WTC11 (cell line): Measurements from ENCODE around the gene CSNK1E. TPM values are rescaled to one million over a fixed set of nuclear protein-coding genes. Genes with fewer than 3 reads are reported as not detected.

ENCODE experiments used
- ATAC-seq: fragments of 200-7000 bp; cut with Tn5 transposase; 2 replicates; pipeline ENCODE4 v1.10.0; 2021; ENCODE audit warnings: mild to moderate bottlenecking, moderate library complexity
- CTCF ChIA-PET: fragments of 300-600 bp; sonication (Branson Sonifier 250); formaldehyde crosslinking; loops from one replicate; lab custom pipeline; 2021; ENCODE audit warnings: antibody characterized with exemption; lab: Charles Lee
- POLR2A ChIA-PET: fragments of 350-600 bp; sonication (Branson Sonifier 250); formaldehyde crosslinking; loops from one replicate; lab custom pipeline; 2021; ENCODE audit warnings: antibody characterized with exemption; lab: Charles Lee
- DNase-seq: peaks from one replicate; pipeline ENCODE4 v3.0.0; 2021; ENCODE audit warnings: low spot score
- H3K27ac Mint-ChIP-seq: 2 replicates; pipeline ENCODE4 v1.8.0; 2021; ENCODE audit warnings: mixed read lengths
- H3K27me3 Mint-ChIP-seq: 2 replicates; pipeline ENCODE4 v1.8.0; 2021; ENCODE audit warnings: low read depth, mild to moderate bottlenecking, moderate library complexity, mixed read lengths
- H3K36me3 Mint-ChIP-seq: 2 replicates; pipeline ENCODE4 v1.8.0; 2021; ENCODE audit warnings: mixed read lengths
- H3K4me1 Mint-ChIP-seq: 2 replicates; pipeline ENCODE4 v1.8.0; 2022; ENCODE audit warnings: mixed read lengths
- H3K4me3 Mint-ChIP-seq: 2 replicates; pipeline ENCODE4 v1.8.0; 2021; ENCODE audit warnings: mild to moderate bottlenecking, moderate library complexity, mixed read lengths
- H3K9me3 Mint-ChIP-seq: 2 replicates; pipeline ENCODE4 v1.8.0; 2021; ENCODE audit warnings: mixed read lengths
- CREB1 ChIP-seq: sonication (generic); formaldehyde crosslinking; IDR thresholded peaks from 2 replicates; pipeline ENCODE4 v1.8.0; 2023; ENCODE audit warnings: mild to moderate bottlenecking, missing genetic modification reagents
- E2F4 ChIP-seq: sonication (generic); formaldehyde crosslinking; IDR thresholded peaks from 2 replicates; pipeline ENCODE4 v1.8.1; 2022; ENCODE audit warnings: low read depth, mild to moderate bottlenecking, moderate library complexity, missing genetic modification reagents, borderline replicate concordance
- EMX1 ChIP-seq: fragments of 250-450 bp; sonication (Bioruptor Pico); IDR thresholded peaks from 2 replicates; pipeline ENCODE4 v1.8.0; 2021; ENCODE audit warnings: mild to moderate bottlenecking
- ETV6 ChIP-seq: sonication (generic); formaldehyde crosslinking; IDR thresholded peaks from 2 replicates; pipeline ENCODE4 v1.8.1; 2022; ENCODE audit warnings: mild to moderate bottlenecking, missing genetic modification reagents
- FOXP1 ChIP-seq: sonication (generic); formaldehyde crosslinking; IDR thresholded peaks from 2 replicates; pipeline ENCODE4 v1.8.0; 2022; ENCODE audit warnings: missing genetic modification reagents, mild to moderate bottlenecking, moderate library complexity, borderline replicate concordance
- GABPB1 ChIP-seq: sonication (generic); formaldehyde crosslinking; IDR thresholded peaks from 2 replicates; pipeline ENCODE4 v1.8.1; 2023; ENCODE audit warnings: mild to moderate bottlenecking, missing genetic modification reagents
- HMGA2 ChIP-seq: fragments of 250-450 bp; sonication (Bioruptor Pico); IDR thresholded peaks from 2 replicates; pipeline ENCODE4 v1.4.0; 2021; ENCODE audit warnings: mild to moderate bottlenecking, moderate library complexity
- JUN ChIP-seq: sonication (generic); formaldehyde crosslinking; IDR thresholded peaks from 2 replicates; pipeline ENCODE4 v1.8.0; 2023; ENCODE audit warnings: mild to moderate bottlenecking, missing genetic modification reagents
- KAT7 ChIP-seq: sonication (generic); formaldehyde crosslinking; IDR thresholded peaks from 2 replicates; pipeline ENCODE4 v1.8.1; 2023; ENCODE audit warnings: missing genetic modification reagents, mild to moderate bottlenecking, borderline replicate concordance
- MYBL2 ChIP-seq: sonication (generic); formaldehyde crosslinking; IDR thresholded peaks from 2 replicates; pipeline ENCODE4 v1.8.1; 2023; ENCODE audit warnings: mild to moderate bottlenecking, moderate library complexity, missing genetic modification reagents
- NFATC4 ChIP-seq: fragments of 250-450 bp; sonication (Bioruptor Pico); IDR thresholded peaks from 2 replicates; pipeline ENCODE4 v1.9.0; 2021; ENCODE audit warnings: mild to moderate bottlenecking
- OVOL2 ChIP-seq: fragments of 250-450 bp; sonication (Bioruptor Pico); IDR thresholded peaks from 2 replicates; pipeline ENCODE4 v1.9.0; 2021; ENCODE audit warnings: mild to moderate bottlenecking, borderline replicate concordance
- SMAD4 ChIP-seq: sonication (generic); formaldehyde crosslinking; IDR thresholded peaks from 2 replicates; pipeline ENCODE4 v1.8.0; 2022; ENCODE audit warnings: mild to moderate bottlenecking, missing genetic modification reagents
- ZBTB21 ChIP-seq: sonication (generic); formaldehyde crosslinking; IDR thresholded peaks from 2 replicates; pipeline ENCODE4 v1.8.1; 2023; ENCODE audit warnings: mild to moderate bottlenecking, missing genetic modification reagents, borderline replicate concordance
- ZNF138 ChIP-seq: sonication (generic); formaldehyde crosslinking; conservative IDR thresholded peaks from 2 replicates; pipeline ENCODE4 v1.8.1; 2022; ENCODE audit warnings: mild to moderate bottlenecking, moderate library complexity, missing genetic modification reagents
- ZNF416 ChIP-seq: fragments of 250-450 bp; sonication (Bioruptor Pico); IDR thresholded peaks from 2 replicates; pipeline ENCODE4 v1.9.0; 2021; ENCODE audit warnings: mild to moderate bottlenecking, inconsistent platforms
- total RNA-seq: library from RNA; stranded (reverse); gene quantifications from 3 replicates; pipeline ENCODE4 v1.2.3, GENCODE V29; 2021
- TF ChIP-seq, protein P1 (sequence below): sonication (generic); formaldehyde crosslinking; IDR thresholded peaks from 2 replicates; pipeline ENCODE4 v1.8.1; 2023; ENCODE audit warnings: mild to moderate bottlenecking, missing genetic modification reagents, moderate library complexity
- TF ChIP-seq, protein P2 (sequence below): sonication (generic); formaldehyde crosslinking; conservative IDR thresholded peaks from 2 replicates; pipeline ENCODE4 v1.8.1; 2023; ENCODE audit warnings: mild to moderate bottlenecking, low read depth, missing genetic modification reagents, moderate library complexity
- TF ChIP-seq, protein P3 (sequence below): sonication (generic); formaldehyde crosslinking; IDR thresholded peaks from 2 replicates; pipeline ENCODE4 v1.8.0; 2022; ENCODE audit warnings: mild to moderate bottlenecking, missing genetic modification reagents
- TF ChIP-seq, protein P4 (sequence below): fragments of 250-450 bp; sonication (Bioruptor Pico); IDR thresholded peaks from 2 replicates; pipeline ENCODE4 v1.9.0; 2021; ENCODE audit warnings: mild to moderate bottlenecking
- TF ChIP-seq, protein P5 (sequence below): fragments of 250-450 bp; sonication (Bioruptor Pico); IDR thresholded peaks from 2 replicates; pipeline ENCODE4 v1.9.0; 2021; ENCODE audit warnings: moderate library complexity, mild to moderate bottlenecking, inconsistent platforms, borderline replicate concordance
- TF ChIP-seq, protein P6 (sequence below): sonication (generic); formaldehyde crosslinking; IDR thresholded peaks from 2 replicates; pipeline ENCODE4 v1.8.1; 2023; ENCODE audit warnings: mild to moderate bottlenecking, missing genetic modification reagents, moderate library complexity

Gene CSNK1E
- total RNA-seq, 1 experiment from 2014 or later, result 265 TPM

DNA sequence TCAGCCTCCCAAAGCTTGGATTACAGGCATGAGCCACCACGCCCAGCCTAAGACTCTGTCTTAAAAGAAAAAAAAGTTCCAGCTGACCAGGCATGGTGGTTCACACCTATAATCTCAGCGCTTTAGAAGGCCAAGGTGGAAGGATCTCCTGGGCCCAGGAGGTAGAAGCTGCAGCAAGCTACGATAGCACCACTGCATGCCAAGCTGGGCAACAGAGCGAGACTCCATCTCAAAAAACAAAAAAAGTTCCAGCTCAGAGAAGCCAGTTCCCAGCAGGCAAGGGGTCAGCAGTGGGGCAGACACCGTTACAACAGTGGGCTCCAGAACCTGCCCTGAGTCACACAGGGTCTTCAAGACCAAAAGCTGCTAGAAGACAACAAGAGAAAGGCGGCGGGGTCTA is 47.8 kb downstream of the CSNK1E start:
- CTCF ChIA-PET, result interaction anchor here (0.9 to 1.7 kb wide), 2 partner anchors 29 to 172 kb away, joined by 3 to 5 read pairs; no protein-coding TSS in a partner anchor
- no peak for TF ChIP-seq ZNF138
- no peak for TF ChIP-seq KAT7 (CRISPR knock-in tag)
- no peak for TF ChIP-seq SMAD4 (CRISPR knock-in tag)
- H3K27ac Mint-ChIP-seq, result no peak overlapping the region
- H3K36me3 Mint-ChIP-seq, result peaks cover 3% of the 10 kb centered on the region; the same call in 1 of the 2 replicates
- peaks cover 59% of the 10 kb centered on the region for H3K4me1 Mint-ChIP-seq
- peaks cover 6% of the 10 kb centered on the region for H3K27me3 Mint-ChIP-seq
- no peak overlapping the region for H3K4me3 Mint-ChIP-seq
- ATAC-seq (no peak), DNase-seq (no peak)
- no peaks in the 10 kb centered on the region for H3K9me3 Mint-ChIP-seq
- POLR2A ChIA-PET, result no interaction called here

DNA sequence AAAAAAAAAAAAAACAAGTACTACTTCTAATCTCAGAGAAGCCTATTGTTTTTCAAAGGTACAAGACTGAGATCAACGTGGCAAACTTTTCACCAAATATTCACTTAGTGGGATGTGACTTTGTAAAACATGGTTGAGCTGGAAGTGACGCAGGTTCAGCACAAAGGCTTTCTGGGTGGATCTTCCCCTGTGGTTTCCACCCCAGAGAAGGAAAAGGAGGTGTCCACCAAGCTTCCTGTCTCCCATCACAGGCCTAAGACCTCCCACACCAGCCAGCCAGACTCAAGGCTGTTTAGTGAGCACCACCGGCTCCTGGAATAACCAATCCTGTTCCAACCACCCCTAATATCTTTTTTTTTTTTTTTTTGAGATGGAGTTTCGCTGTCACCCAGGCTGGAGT is 50.1 kb downstream of the CSNK1E start:
- Mint-ChIP-seq H3K27ac (no peak overlapping the region), H3K4me1 (peaks cover 57% of the 10 kb centered on the region), H3K27me3 (no peaks in the 10 kb centered on the region), H3K4me3 (no peak overlapping the region), H3K9me3 (no peaks in the 10 kb centered on the region), H3K36me3 (peaks cover 8% of the 10 kb centered on the region; the same call in 1 of the 2 replicates)
- POLR2A ChIA-PET, result no interaction called here
- TF ChIP-seq MYBL2 (no peak), ZNF416 (CRISPR knock-in tag) (no peak), E2F4 (CRISPR knock-in tag) (no peak), HMGA2 (CRISPR knock-in tag) (no peak), CREB1 (CRISPR knock-in tag) (no peak), GABPB1 (CRISPR knock-in tag) (no peak), JUN (CRISPR knock-in tag) (no peak), ZBTB21 (CRISPR knock-in tag) (no peak), NFATC4 (no peak), ETV6 (CRISPR knock-in tag) (no peak), EMX1 (CRISPR knock-in tag) (no peak)
- TF ChIP-seq, protein P1, sequence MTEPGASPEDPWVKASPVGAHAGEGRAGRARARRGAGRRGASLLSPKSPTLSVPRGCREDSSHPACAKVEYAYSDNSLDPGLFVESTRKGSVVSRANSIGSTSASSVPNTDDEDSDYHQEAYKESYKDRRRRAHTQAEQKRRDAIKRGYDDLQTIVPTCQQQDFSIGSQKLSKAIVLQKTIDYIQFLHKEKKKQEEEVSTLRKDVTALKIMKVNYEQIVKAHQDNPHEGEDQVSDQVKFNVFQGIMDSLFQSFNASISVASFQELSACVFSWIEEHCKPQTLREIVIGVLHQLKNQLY (CRISPR knock-in tag), result no peak
- TF ChIP-seq, protein P2, sequence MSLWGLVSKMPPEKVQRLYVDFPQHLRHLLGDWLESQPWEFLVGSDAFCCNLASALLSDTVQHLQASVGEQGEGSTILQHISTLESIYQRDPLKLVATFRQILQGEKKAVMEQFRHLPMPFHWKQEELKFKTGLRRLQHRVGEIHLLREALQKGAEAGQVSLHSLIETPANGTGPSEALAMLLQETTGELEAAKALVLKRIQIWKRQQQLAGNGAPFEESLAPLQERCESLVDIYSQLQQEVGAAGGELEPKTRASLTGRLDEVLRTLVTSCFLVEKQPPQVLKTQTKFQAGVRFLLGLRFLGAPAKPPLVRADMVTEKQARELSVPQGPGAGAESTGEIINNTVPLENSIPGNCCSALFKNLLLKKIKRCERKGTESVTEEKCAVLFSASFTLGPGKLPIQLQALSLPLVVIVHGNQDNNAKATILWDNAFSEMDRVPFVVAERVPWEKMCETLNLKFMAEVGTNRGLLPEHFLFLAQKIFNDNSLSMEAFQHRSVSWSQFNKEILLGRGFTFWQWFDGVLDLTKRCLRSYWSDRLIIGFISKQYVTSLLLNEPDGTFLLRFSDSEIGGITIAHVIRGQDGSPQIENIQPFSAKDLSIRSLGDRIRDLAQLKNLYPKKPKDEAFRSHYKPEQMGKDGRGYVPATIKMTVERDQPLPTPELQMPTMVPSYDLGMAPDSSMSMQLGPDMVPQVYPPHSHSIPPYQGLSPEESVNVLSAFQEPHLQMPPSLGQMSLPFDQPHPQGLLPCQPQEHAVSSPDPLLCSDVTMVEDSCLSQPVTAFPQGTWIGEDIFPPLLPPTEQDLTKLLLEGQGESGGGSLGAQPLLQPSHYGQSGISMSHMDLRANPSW (CRISPR knock-in tag), result no peak
- TF ChIP-seq, protein P3, sequence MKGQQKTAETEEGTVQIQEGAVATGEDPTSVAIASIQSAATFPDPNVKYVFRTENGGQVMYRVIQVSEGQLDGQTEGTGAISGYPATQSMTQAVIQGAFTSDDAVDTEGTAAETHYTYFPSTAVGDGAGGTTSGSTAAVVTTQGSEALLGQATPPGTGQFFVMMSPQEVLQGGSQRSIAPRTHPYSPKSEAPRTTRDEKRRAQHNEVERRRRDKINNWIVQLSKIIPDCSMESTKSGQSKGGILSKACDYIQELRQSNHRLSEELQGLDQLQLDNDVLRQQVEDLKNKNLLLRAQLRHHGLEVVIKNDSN (CRISPR knock-in tag), result no peak
- CTCF ChIA-PET, result interaction anchor here (0.7 to 1.8 kb wide), 3 partner anchors 9 to 863 kb away, joined by 3 to 5 read pairs (median 3); no protein-coding TSS in a partner anchor
- DNase-seq (no peak), ATAC-seq (no peak)

DNA sequence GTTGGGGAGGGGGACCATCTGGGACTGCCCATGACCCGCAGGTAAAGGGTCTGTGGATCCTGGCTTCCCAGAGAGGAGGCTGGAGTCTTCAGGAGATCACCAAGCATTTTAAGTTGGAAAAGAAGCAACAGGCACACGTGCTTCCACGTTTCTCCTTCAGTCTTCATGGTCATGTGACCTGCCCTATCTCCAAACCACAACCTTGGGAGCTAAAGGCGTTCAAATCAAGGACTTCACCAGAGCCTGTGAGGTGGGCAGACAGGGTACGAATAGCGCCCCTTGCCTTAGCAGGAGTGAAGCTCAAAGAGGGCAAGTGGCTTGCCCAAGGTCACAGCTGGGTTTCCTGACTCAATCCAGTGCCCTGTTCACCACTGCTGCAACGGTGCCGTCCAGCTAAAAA is 51.1 kb downstream of the CSNK1E start:
- ATAC-seq (no peak), DNase-seq (no peak)
- no peaks in the 10 kb centered on the region for H3K9me3 Mint-ChIP-seq
- peak overlapping the region; percentile 73; the same call in 1 of the 2 replicates for H3K27ac Mint-ChIP-seq
- H3K27me3 Mint-ChIP-seq, result no peaks in the 10 kb centered on the region
- peaks cover 5% of the 10 kb centered on the region; the same call in 1 of the 2 replicates for H3K36me3 Mint-ChIP-seq
- H3K4me3 Mint-ChIP-seq, result no peak overlapping the region
- POLR2A ChIA-PET, result no interaction called here
- H3K4me1 Mint-ChIP-seq, result peaks cover 57% of the 10 kb centered on the region
- TF ChIP-seq, protein P4, sequence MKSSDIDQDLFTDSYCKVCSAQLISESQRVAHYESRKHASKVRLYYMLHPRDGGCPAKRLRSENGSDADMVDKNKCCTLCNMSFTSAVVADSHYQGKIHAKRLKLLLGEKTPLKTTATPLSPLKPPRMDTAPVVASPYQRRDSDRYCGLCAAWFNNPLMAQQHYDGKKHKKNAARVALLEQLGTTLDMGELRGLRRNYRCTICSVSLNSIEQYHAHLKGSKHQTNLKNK, result no peak
- TF ChIP-seq, protein P5, sequence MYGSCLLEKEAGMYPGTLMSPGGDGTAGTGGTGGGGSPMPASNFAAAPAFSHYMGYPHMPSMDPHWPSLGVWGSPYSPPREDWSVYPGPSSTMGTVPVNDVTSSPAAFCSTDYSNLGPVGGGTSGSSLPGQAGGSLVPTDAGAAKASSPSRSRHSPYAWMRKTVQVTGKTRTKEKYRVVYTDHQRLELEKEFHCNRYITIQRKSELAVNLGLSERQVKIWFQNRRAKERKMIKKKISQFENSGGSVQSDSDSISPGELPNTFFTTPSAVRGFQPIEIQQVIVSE (CRISPR knock-in tag), result no peak
- no peak for TF ChIP-seq FOXP1
- TF ChIP-seq OVOL2 (CRISPR knock-in tag), result no peak
- TF ChIP-seq, protein P6, sequence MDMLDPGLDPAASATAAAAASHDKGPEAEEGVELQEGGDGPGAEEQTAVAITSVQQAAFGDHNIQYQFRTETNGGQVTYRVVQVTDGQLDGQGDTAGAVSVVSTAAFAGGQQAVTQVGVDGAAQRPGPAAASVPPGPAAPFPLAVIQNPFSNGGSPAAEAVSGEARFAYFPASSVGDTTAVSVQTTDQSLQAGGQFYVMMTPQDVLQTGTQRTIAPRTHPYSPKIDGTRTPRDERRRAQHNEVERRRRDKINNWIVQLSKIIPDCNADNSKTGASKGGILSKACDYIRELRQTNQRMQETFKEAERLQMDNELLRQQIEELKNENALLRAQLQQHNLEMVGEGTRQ, result peak; percentile 82
- TF ChIP-seq, protein P3 (CRISPR knock-in tag), result peak; percentile 72
- CTCF ChIA-PET, result interaction anchor here (0.5 to 1.8 kb wide), 3 partner anchors 8 to 214 kb away, joined by 3 to 5 read pairs (median 4); no protein-coding TSS in a partner anchor
